BLaER1 (cell line): Measurements from ENCODE around the gene SNX9.
A peak's percentile ranks its signal among the peaks of the same experiment; 100 is the strongest.
"Not testable (repeated sequence)": the region's sequence is repeated elsewhere in the genome, so short reads cannot be mapped to it uniquely, and the experiment has no call there.

Experiments
- H3K27ac ChIP-seq: shearing (Covaris generic); formaldehyde crosslinking; 2 replicates; pipeline ENCODE4 v1.8.1; 2022
- H3K27me3 ChIP-seq: shearing (Covaris generic); formaldehyde crosslinking; 2 replicates; pipeline ENCODE4 v1.8.1; 2022
- H3K36me3 ChIP-seq: shearing (Covaris generic); formaldehyde crosslinking; 2 replicates; pipeline ENCODE4 v1.8.1; 2022
- H3K4me1 ChIP-seq: shearing (Covaris generic); formaldehyde crosslinking; 2 replicates; pipeline ENCODE4 v1.8.1; 2022
- H3K4me2 ChIP-seq: shearing (Covaris generic); formaldehyde crosslinking; 2 replicates; pipeline ENCODE4 v1.8.1; 2022
- H3K4me3 ChIP-seq: shearing (Covaris generic); formaldehyde crosslinking; 2 replicates; pipeline ENCODE4 v1.8.1; 2022
- H3K9ac ChIP-seq: shearing (Covaris generic); formaldehyde crosslinking; 2 replicates; pipeline ENCODE4 v1.8.1; 2022
- H3K9me3 ChIP-seq: shearing (Covaris generic); formaldehyde crosslinking; 2 replicates; pipeline ENCODE4 v1.8.1; 2022
- H4K20me1 ChIP-seq: shearing (Covaris generic); formaldehyde crosslinking; 2 replicates; pipeline ENCODE4 v1.8.1; 2022
- Cebpa-rat ChIP-seq: shearing (Covaris generic); IDR thresholded peaks from 2 replicates; pipeline ENCODE4 v1.8.1; 2022

Gene SNX9

DNA sequence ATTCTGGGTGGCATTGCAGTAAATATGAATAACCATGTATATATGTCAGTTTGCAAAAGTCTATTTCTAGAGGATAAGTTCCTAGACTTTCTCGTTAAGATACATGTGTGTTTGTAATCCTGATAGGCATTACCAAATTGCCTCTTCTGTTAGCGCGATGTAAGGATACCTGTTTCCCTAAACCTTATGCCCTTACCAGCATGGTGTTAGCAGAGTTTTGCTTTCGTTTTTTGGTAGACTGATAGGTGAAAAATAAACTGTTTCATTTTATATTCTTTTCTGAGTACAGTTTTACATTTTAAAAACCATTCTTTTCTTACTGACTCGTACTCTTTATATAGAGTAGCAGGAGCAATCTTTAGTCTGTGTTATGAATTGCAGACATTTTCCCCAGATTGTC lies 32.3 kb downstream of the SNX9 start:
- peaks cover 28% of the 10 kb centered on the region for H3K9me3 ChIP-seq
- H3K4me1 ChIP-seq = peaks cover 9% of the 10 kb centered on the region
- H4K20me1 ChIP-seq = no peaks in the 10 kb centered on the region
- H3K4me3 ChIP-seq = no peak overlapping the region
- no peak overlapping the region for H3K9ac ChIP-seq
- H3K27ac ChIP-seq = no peak overlapping the region
- H3K36me3 ChIP-seq = no peaks in the 10 kb centered on the region
- no peaks in the 10 kb centered on the region for H3K27me3 ChIP-seq
- H3K4me2 ChIP-seq = no peak overlapping the region
- no peak for TF ChIP-seq Cebpa-rat

DNA sequence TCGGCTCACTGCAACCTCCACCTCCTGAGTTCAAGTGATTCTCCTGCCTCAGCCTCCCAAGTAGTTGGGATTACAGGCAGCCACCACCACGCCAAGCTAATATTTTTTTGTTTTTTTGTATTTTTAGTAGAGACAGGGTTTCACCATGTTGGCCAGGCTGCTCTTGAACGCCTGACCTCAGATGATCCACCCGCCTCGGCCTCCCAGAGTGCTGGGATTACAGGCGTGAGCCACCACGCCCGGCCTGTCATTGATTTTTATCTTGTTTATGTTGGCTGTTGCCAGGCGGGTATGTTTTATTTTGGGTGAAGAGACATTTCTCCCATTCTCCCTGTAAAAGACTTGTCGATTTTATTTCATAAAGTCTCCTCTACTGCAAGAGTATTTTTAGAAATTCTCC lies 32.8 kb downstream of the SNX9 start:
- H3K9me3 ChIP-seq = peaks cover 28% of the 10 kb centered on the region
- H3K4me1 ChIP-seq = peaks cover 14% of the 10 kb centered on the region
- not testable (repeated sequence) for H3K9ac ChIP-seq, H3K4me3 ChIP-seq, H3K27me3 ChIP-seq, H3K4me2 ChIP-seq, H3K36me3 ChIP-seq, H4K20me1 ChIP-seq, H3K27ac ChIP-seq

DNA sequence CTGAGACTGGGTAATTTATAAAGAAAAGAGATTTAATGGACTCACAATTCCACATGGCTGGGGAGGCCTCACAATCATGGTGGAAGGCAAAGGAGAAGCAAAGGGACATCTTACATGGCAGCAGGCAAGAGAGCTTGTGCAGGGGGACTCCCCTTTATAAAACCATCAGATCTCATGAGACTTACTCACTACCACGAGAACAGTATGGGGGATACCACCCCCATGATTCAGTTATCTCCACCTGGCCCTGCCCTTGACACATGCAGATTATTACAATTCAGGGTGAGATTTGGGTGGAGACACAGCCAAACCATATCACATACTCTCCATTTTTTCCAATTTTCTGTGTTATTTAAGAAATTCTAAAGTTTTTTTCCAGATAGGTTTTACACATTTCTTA lies 35.6 kb downstream of the SNX9 start:
- H3K4me1 ChIP-seq = peaks cover 14% of the 10 kb centered on the region
- not testable (repeated sequence) for H3K27me3 ChIP-seq, H3K9me3 ChIP-seq, H3K36me3 ChIP-seq, H3K4me2 ChIP-seq, H3K27ac ChIP-seq, H3K4me3 ChIP-seq, H4K20me1 ChIP-seq, H3K9ac ChIP-seq

DNA sequence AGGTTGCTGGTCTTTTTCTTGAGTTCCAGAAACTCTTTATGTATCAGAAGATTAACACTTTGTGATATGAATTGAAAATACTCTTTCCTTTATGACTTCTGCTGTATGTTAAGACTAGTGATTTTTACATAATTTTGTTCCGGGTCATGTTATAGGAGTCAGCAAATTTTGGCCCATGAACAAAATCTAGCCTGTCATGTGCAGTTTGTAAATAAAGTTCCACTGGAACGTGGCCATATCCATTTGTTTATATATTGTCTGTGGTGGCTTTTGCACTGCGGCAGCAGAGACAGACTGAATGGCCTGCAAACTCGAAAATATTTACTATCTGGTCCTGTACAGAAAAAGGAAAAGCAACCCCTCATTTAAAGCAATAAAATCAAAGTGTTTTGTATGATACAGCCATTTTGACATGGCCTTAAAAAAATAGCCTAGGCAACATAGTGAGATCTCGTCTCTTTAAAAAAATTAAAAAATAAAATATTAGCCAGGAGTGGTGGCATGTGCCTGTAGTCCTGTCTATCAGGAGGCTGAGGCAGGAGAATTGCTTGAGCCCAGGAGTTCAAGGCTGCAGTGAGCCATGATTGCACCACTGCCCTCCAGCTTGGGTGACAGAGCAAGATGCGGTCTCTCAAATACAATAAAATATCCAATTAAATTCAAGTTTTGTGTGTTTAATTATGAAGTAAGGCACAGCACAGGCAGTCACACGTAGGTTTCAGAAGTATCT lies 36.9 kb downstream of the SNX9 start:
- H3K4me2 ChIP-seq = peak overlapping the region; percentile 66
- H3K4me3 ChIP-seq = no peak overlapping the region
- H3K27me3 ChIP-seq = no peaks in the 10 kb centered on the region
- H3K4me1 ChIP-seq = peaks cover 14% of the 10 kb centered on the region
- TF ChIP-seq Cebpa-rat = no peak
- no peak overlapping the region for H3K27ac ChIP-seq
- H3K9ac ChIP-seq = no peak overlapping the region
- no peaks in the 10 kb centered on the region for H4K20me1 ChIP-seq
- no peaks in the 10 kb centered on the region for H3K9me3 ChIP-seq
- H3K36me3 ChIP-seq = no peaks in the 10 kb centered on the region

DNA sequence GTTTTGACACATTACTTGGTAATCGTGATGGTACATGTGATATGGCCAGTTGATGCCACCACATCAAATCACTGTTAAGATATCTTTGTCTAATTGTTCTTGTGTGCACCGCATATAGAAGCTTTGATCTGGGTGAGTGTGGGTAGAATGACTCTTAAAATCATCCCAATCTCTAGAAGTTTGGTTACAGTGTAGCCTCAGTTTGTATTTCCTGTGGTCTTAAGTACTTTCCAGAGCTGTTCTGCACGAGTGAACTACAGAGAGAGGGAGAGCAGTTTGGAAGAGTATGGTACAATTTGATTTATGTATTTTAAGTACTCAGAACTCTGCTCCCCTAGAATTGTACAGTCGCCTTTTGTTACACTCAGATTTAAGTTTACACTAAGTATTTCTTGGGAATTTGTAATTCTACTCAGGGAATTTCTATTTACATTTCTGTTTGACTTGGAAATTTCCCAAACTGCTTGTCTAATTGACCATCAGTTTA lies 37.5 kb downstream of the SNX9 start:
- Histone ChIP-seq H3K4me2 (peak overlapping the region; percentile 66), H3K27me3 (no peaks in the 10 kb centered on the region), H3K4me3 (no peak overlapping the region), H3K9ac (no peak overlapping the region), H3K36me3 (no peaks in the 10 kb centered on the region), H4K20me1 (no peaks in the 10 kb centered on the region), H3K4me1 (peaks cover 14% of the 10 kb centered on the region), H3K27ac (no peak overlapping the region), H3K9me3 (no peaks in the 10 kb centered on the region)
- TF ChIP-seq Cebpa-rat = no peak

DNA sequence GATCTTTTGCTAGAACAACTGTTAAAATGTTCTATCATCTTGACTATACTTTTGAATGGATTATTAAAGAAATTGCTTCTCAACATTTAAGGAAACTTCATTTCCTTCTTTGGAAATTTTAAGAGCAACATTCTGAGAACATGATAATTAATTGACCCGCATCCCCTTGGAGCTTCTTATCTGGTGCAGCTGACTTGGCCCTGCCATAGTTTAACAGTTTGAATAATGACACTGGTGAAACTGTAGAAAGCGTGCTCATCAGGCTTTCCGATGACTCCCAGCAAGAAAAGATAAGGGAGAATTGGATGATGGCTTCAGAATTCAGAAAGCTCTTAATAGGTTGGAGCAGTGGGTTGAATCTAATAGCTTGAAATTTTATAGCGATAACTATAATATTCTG lies 38.1 kb downstream of the SNX9 start:
- Histone ChIP-seq H3K4me2 (no peak overlapping the region), H3K9ac (no peak overlapping the region), H4K20me1 (no peaks in the 10 kb centered on the region), H3K27ac (no peak overlapping the region), H3K4me3 (no peak overlapping the region), H3K36me3 (no peaks in the 10 kb centered on the region), H3K4me1 (peaks cover 14% of the 10 kb centered on the region), H3K27me3 (no peaks in the 10 kb centered on the region), H3K9me3 (no peaks in the 10 kb centered on the region)
- no peak for TF ChIP-seq Cebpa-rat

DNA sequence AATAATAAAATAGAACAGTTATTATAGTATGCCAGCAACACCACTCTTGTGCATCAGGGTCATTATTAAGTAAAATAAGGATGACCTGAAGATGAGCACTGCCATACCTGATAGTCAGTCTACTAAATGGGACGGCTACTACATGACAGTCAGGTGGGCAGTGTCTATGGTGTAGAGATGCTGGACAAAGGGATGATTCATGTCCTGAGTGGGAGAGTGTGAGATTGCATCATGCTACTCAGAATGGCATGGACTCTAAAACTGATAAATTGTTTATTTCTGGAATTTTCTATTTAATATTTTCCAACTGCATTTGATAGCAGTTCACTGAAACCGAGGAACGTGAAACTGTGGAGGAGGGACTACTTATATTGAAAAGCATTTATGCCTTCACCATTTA lies 38.8 kb downstream of the SNX9 start:
- TF ChIP-seq Cebpa-rat = no peak
- H3K27me3 ChIP-seq = no peaks in the 10 kb centered on the region
- peaks cover 14% of the 10 kb centered on the region for H3K4me1 ChIP-seq
- no peaks in the 10 kb centered on the region for H3K36me3 ChIP-seq
- no peak overlapping the region for H3K4me2 ChIP-seq
- no peak overlapping the region for H3K27ac ChIP-seq
- no peaks in the 10 kb centered on the region for H3K9me3 ChIP-seq
- no peak overlapping the region for H3K4me3 ChIP-seq
- H3K9ac ChIP-seq = no peak overlapping the region
- no peaks in the 10 kb centered on the region for H4K20me1 ChIP-seq

DNA sequence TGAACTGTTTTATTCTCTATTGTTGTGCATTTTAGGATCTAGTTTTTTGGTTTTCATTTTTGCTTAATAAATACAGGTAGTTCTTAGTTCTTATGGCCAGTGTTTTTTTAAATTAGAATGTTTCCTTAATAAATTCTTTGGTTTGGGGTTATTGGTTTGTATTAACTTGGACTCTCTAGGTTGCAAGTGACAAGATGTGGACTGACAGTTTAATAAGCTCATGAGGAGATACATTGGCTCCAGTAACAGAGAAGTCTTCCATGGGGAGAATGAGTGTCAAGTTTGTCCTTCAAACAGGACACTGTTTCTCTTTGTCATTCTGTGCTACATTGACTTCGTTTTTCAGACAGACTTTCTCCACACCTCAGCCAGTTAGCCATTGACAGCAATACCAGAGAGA lies 39.7 kb downstream of the SNX9 start:
- Histone ChIP-seq H4K20me1 (no peaks in the 10 kb centered on the region), H3K9me3 (no peaks in the 10 kb centered on the region), H3K27me3 (no peaks in the 10 kb centered on the region), H3K4me2 (no peak overlapping the region), H3K4me1 (peaks cover 14% of the 10 kb centered on the region), H3K9ac (no peak overlapping the region), H3K36me3 (no peaks in the 10 kb centered on the region), H3K27ac (no peak overlapping the region), H3K4me3 (no peak overlapping the region)
- no peak for TF ChIP-seq Cebpa-rat

DNA sequence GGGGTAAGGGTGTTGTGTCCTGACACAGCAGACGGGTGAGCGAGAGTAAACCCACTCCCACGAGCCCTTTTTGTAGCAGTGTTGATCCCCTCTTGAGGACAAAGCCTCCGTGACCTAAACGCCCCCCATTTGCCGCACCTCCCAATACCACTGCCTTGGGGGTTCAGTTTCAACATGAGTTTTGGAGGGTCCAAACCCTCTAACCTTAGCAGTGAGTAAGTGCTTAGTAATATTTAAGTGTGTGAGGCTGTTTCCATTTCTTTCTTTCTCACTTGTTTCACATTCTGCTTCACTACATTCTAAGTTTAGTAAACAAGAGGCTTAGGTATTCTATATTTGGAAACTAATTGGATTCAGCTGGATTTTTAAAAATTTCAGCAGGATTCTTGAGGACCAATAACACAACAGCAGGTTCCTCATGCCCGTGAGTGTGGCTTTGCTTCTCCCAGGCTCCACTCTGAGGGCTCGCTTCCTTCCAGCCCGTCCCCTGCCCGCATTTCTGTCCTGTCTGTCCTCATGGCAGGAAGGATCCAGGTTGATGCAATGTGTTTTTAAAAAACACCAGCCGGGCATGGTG lies 41.2 kb downstream of the SNX9 start:
- no peak overlapping the region for H3K4me2 ChIP-seq
- no peaks in the 10 kb centered on the region for H3K36me3 ChIP-seq
- no peak overlapping the region for H3K9ac ChIP-seq
- H3K9me3 ChIP-seq = no peaks in the 10 kb centered on the region
- H3K4me1 ChIP-seq = peaks cover 14% of the 10 kb centered on the region
- no peaks in the 10 kb centered on the region for H3K27me3 ChIP-seq
- TF ChIP-seq Cebpa-rat = no peak
- H3K27ac ChIP-seq = no peak overlapping the region
- no peaks in the 10 kb centered on the region for H4K20me1 ChIP-seq
- H3K4me3 ChIP-seq = no peak overlapping the region

DNA sequence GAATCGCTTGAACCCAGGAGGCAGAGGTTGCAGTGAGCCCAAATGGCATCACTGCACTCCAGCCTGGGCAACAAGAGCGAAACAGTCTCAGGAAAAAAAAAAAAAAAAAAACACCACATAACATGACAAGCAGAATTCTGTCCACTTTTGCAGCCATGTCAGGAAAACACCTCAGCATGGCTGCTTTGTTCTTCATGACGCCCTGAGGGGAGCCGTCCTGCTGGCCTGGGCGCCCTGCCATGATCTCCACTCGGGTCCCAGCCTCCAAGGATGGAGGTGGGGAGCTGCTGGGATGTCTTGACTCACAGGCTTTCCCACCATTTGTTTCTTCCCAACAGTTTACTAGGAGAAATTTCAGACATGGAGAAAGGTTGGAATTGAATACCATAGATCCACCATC lies 42.2 kb downstream of the SNX9 start:
- no peak for TF ChIP-seq Cebpa-rat
- H3K4me3 ChIP-seq = no peak overlapping the region
- no peak overlapping the region for H3K4me2 ChIP-seq
- H3K36me3 ChIP-seq = no peaks in the 10 kb centered on the region
- H4K20me1 ChIP-seq = no peaks in the 10 kb centered on the region
- H3K27ac ChIP-seq = no peak overlapping the region
- no peaks in the 10 kb centered on the region for H3K9me3 ChIP-seq
- peaks cover 6% of the 10 kb centered on the region for H3K4me1 ChIP-seq
- no peak overlapping the region for H3K9ac ChIP-seq
- H3K27me3 ChIP-seq = no peaks in the 10 kb centered on the region
